ENCODE data around the gene BET1. TPM values are rescaled to one million over a fixed set of nuclear protein-coding genes. Genes with fewer than 3 reads are reported as not detected.

Gene BET1
- total RNA-seq, 2 experiments from 2014 or later = 14.3 to 31.6 TPM

DNA sequence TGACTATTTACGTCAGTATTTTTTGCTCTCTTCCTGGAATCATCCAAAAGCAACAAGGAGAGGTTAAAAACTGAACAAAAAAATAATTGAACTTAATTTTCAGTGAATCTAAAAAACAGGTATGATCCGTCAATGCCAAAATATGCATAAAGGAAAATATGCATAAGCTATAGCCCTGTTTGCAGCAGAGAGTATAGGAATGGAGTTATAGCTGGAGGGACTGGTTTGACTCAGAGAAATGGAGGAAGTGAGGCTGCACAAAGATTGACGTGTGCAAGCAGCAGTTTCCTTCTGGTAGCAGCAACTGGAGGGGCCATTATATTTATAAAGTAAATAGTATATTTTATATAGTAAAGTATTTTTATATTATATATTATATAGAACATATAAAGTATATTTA is 45.5 kb downstream of the BET1 start:
- H3K4me3 ChIP-seq (ENCODE audit: low read depth, low read length, poor library complexity, severe bottlenecking) = no peak overlapping the region
- H3K9me3 ChIP-seq (ENCODE audit: low read length) = no peaks in the 10 kb centered on the region
- H4K20me1 ChIP-seq (ENCODE audit: insufficient read depth, low read length) = no peaks in the 10 kb centered on the region
- intact Hi-C loops (cut with micrococcal nuclease; ENCODE audit: unreplicated experiment) = no loop called here
- ChIA-PET CTCF (ENCODE audit: unreplicated experiment) (no interaction called here), POLR2A (interaction anchor here (0.6 kb wide), 2 partner anchors 24 to 125 kb away, joined by 3 read pairs; no protein-coding TSS in a partner anchor)
- no peaks in the 10 kb centered on the region for H3K36me3 ChIP-seq (ENCODE audit: insufficient read depth, low read length)
- TF ChIP-seq CTCF (conservative IDR thresholded peaks at IDR 0.05; ENCODE audit: low read length) = no peak
- TF ChIP-seq EZH2phosphoT487 (IDR thresholded peaks at IDR 0.05; ENCODE audit: borderline replicate concordance, low read depth, low read length) = no peak
- no peak overlapping the region for H2AFZ ChIP-seq (ENCODE audit: low read length)
- no peaks in the 10 kb centered on the region for H3K79me2 ChIP-seq (ENCODE audit: insufficient read depth, low read depth, low read length)
- peaks cover 7% of the 10 kb centered on the region for H3K4me1 ChIP-seq (ENCODE audit: insufficient read depth, low read length, poor library complexity, severe bottlenecking)
- DNase-seq (ENCODE audit: low spot score) = no peak
- BruUV-seq (replicated peaks) = no TSS peak
- H3K9me2 ChIP-seq (ENCODE audit: insufficient read depth, low read length) = peaks cover 3% of the 10 kb centered on the region; the same call in 1 of the 2 replicates
- H3K4me2 ChIP-seq (ENCODE audit: low read length) = no peak overlapping the region
- no peak overlapping the region for H3K27ac ChIP-seq (ENCODE audit: low read depth, low read length, poor library complexity, severe bottlenecking)

DNA sequence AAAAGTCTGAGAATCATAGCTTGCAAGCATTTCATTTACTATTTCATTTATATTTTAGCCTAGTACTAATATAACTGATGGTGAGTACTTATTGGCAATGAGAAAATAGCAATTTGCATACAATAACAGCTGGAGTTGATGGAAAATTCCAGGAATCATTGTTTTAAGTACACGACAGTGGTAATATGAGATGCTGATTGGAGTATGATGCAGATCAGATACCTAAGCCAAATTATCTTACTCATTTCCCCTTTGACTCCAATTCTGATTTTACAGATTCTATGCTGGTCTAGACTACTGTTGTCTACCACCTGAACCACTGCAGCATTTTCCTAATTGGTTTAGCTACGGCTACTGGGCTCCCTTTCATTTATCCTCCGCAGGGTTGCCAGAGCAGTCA is 45.9 kb downstream of the BET1 start:
- ChIA-PET CTCF (ENCODE audit: unreplicated experiment) (no interaction called here), POLR2A (interaction anchor here (0.6 kb wide), 1 partner anchor 126 kb away, joined by 3 read pairs; no protein-coding TSS in a partner anchor)
- intact Hi-C loops (cut with micrococcal nuclease; ENCODE audit: unreplicated experiment) = no loop called here
- Histone ChIP-seq H3K9me2 (ENCODE audit: insufficient read depth, low read length) (peaks cover 3% of the 10 kb centered on the region; the same call in 1 of the 2 replicates), H3K4me3 (ENCODE audit: low read depth, low read length, poor library complexity, severe bottlenecking) (no peak overlapping the region), H2AFZ (ENCODE audit: low read length) (no peak overlapping the region), H3K9me3 (ENCODE audit: low read length) (no peaks in the 10 kb centered on the region), H4K20me1 (ENCODE audit: insufficient read depth, low read length) (no peaks in the 10 kb centered on the region), H3K4me1 (ENCODE audit: insufficient read depth, low read length, poor library complexity, severe bottlenecking) (peaks cover 7% of the 10 kb centered on the region), H3K79me2 (ENCODE audit: insufficient read depth, low read depth, low read length) (no peaks in the 10 kb centered on the region), H3K36me3 (ENCODE audit: insufficient read depth, low read length) (no peaks in the 10 kb centered on the region), H3K27ac (ENCODE audit: low read depth, low read length, poor library complexity, severe bottlenecking) (no peak overlapping the region), H3K4me2 (ENCODE audit: low read length) (no peak overlapping the region)
- BruUV-seq (replicated peaks) = no TSS peak
- DNase-seq (ENCODE audit: low spot score) = no peak
- TF ChIP-seq EZH2phosphoT487 (IDR thresholded peaks at IDR 0.05; ENCODE audit: borderline replicate concordance, low read depth, low read length) (no peak), CTCF (conservative IDR thresholded peaks at IDR 0.05; ENCODE audit: low read length) (no peak)

DNA sequence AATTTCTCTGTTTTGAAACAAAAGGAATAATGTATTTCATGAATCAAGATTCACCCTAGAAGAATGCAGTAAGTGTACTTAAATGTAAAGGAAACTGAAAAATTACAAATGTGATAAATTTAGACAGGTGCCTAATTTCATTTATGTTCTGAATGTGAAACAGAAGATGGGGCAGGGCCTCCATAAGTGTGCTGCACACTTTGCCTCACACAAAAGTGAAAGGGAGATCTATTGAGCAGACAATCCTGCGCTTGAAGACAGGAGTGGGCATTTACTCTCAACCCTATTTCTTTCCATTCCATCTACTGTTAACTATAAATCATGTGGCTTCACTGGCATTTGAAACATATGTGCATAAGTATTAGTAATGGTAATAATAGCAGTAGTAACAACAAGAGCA is 46.4 kb downstream of the BET1 start:
- Histone ChIP-seq H4K20me1 (ENCODE audit: insufficient read depth, low read length) (no peaks in the 10 kb centered on the region), H3K9me2 (ENCODE audit: insufficient read depth, low read length) (peaks cover 3% of the 10 kb centered on the region; the same call in 1 of the 2 replicates), H3K27ac (ENCODE audit: low read depth, low read length, poor library complexity, severe bottlenecking) (no peak overlapping the region), H3K4me3 (ENCODE audit: low read depth, low read length, poor library complexity, severe bottlenecking) (no peak overlapping the region), H3K36me3 (ENCODE audit: insufficient read depth, low read length) (no peaks in the 10 kb centered on the region), H3K79me2 (ENCODE audit: insufficient read depth, low read depth, low read length) (no peaks in the 10 kb centered on the region), H2AFZ (ENCODE audit: low read length) (no peak overlapping the region), H3K4me1 (ENCODE audit: insufficient read depth, low read length, poor library complexity, severe bottlenecking) (peaks cover 7% of the 10 kb centered on the region), H3K4me2 (ENCODE audit: low read length) (no peak overlapping the region), H3K9me3 (ENCODE audit: low read length) (no peaks in the 10 kb centered on the region)
- no TSS peak for BruUV-seq (replicated peaks)
- TF ChIP-seq EZH2phosphoT487 (IDR thresholded peaks at IDR 0.05; ENCODE audit: borderline replicate concordance, low read depth, low read length) = no peak
- ChIA-PET POLR2A (interaction anchor here (0.6 to 2.3 kb wide), 2 partner anchors 11 to 126 kb away, joined by 3 to 8 read pairs; no protein-coding TSS in a partner anchor), CTCF (ENCODE audit: unreplicated experiment) (no interaction called here)
- DNase-seq (ENCODE audit: low spot score) = no peak
- intact Hi-C loops (cut with micrococcal nuclease; ENCODE audit: unreplicated experiment) = no loop called here

Data from OCI-LY7 (cell line).